HG03064 (cell line): ENCODE data around the gene DDX42.
A peak's percentile ranks its signal among the peaks of the same experiment; 100 is the strongest.

Source experiments
- ATAC-seq: cut with Tn5 transposase; IDR thresholded peaks from one replicate; pipeline ENCODE4 v1.9.1; 2021; ENCODE audit warnings: low read depth; ENCODE audit not compliant: unreplicated experiment

The DDX42 gene, protein sequence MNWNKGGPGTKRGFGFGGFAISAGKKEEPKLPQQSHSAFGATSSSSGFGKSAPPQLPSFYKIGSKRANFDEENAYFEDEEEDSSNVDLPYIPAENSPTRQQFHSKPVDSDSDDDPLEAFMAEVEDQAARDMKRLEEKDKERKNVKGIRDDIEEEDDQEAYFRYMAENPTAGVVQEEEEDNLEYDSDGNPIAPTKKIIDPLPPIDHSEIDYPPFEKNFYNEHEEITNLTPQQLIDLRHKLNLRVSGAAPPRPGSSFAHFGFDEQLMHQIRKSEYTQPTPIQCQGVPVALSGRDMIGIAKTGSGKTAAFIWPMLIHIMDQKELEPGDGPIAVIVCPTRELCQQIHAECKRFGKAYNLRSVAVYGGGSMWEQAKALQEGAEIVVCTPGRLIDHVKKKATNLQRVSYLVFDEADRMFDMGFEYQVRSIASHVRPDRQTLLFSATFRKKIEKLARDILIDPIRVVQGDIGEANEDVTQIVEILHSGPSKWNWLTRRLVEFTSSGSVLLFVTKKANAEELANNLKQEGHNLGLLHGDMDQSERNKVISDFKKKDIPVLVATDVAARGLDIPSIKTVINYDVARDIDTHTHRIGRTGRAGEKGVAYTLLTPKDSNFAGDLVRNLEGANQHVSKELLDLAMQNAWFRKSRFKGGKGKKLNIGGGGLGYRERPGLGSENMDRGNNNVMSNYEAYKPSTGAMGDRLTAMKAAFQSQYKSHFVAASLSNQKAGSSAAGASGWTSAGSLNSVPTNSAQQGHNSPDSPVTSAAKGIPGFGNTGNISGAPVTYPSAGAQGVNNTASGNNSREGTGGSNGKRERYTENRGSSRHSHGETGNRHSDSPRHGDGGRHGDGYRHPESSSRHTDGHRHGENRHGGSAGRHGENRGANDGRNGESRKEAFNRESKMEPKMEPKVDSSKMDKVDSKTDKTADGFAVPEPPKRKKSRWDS

DNA sequence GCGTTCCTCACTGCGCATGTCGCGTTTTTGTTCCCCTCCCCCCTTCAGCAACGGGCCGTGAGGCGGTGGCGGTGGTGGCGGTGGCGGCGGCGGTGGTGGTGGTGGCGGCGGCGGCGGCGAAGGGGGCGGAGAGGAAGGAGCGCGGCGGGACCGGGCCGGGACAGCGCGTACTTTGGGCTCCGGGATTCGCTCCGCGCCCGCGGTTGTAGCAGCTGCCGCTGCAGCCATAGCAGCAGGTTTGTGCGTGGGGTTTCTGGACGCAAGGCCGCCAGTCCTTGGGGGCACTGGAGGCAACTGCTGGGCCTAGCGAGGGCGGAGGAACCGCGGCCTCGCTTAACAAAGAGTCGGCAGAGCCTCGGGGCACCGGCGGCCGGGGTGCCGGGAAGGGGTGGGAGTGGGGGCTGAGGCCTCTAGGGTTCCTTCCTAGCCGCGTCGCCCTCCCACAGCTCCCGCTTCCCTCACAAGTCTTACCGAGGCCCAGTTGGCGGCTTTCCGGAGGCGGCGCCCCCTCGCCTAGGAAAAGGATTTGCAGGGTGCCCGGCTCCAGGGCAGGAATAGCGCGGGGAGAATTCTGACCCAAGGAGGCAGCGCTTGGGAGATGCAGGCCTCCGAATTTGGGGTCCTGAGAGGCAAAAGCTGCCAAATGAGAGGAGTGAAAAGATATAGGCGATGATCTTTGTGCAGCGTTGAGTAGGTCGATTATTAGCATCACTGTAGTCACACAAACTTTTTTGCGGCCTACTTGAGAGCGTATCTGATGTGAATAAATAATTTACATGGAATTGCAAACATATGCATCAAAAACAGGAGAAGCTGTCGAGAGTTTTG is at the start of gene DDX42:
DDX42 (plus strand) TSS at position 30 of the 828 bp plus-strand sequence. CDS start 12,880 bp downstream, outside the sequence.
- ATAC-seq: no peak

DNA sequence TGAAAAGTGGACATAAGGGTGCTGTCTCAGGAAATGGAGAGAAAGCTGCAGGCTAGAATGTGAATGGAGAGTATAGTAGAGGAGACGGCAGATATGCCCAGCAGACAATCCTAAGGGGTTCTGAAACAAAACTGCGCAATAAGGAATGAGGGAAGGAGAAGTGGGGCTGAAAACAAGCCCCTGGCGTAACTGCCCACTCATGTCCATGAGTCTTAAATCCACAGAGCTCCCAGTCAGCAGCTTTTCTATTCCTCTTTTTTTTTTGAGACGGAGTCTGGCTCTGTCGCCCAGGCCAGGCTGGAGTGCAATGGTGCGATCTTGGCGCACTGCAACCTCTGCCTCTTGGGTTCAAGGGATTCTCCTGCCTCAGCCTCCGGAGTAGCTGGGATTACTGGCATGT is 38.3 kb upstream of the DDX42 start:
- ATAC-seq: no peak

DNA sequence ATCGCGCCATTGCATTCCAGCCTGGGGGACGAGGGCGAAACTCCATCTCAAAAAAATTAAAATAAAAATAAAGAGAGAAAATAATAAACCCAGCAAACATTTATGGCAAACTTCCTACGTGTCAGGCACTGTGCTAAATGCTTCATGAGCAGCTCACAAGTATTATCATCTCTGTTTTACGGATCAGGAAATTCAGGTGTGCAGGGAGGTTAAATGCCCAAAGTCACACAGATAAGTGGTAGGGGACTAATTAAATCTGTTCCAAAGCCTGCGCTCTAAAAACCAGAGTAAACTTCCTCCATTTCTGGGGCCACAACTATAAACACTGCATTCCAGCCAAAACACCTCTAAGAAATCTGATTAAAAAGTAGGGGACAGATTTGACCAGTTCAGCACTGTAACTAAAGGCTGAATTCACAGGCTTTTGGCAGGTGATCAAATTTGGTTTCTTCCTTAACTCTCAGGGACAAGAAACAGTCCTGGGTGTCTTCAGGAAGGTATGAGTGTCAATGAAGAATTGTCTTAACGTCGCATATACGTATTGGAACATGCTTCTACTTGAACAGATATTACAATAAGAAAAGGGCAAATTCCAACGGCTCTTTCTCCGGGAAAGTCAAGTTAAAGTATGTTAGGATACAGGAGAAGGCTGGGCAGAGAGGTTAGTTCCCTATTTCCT is 33.4 kb upstream of the DDX42 start:
- ATAC-seq: no peak

DNA sequence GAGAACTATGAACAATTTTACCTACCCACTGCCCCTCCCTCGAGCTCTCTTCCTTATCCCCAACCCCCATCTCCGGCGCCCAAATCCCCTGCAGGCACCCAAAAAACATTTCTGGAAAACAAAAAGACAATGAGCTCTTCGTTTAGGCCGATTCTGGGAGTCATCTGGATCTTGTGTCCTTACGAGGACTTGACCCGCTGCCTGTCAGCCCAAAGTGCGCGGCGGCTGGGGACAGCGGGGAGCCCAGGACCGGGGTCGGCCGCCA is 32.9 kb upstream of the DDX42 start:
- no peak for ATAC-seq

DNA sequence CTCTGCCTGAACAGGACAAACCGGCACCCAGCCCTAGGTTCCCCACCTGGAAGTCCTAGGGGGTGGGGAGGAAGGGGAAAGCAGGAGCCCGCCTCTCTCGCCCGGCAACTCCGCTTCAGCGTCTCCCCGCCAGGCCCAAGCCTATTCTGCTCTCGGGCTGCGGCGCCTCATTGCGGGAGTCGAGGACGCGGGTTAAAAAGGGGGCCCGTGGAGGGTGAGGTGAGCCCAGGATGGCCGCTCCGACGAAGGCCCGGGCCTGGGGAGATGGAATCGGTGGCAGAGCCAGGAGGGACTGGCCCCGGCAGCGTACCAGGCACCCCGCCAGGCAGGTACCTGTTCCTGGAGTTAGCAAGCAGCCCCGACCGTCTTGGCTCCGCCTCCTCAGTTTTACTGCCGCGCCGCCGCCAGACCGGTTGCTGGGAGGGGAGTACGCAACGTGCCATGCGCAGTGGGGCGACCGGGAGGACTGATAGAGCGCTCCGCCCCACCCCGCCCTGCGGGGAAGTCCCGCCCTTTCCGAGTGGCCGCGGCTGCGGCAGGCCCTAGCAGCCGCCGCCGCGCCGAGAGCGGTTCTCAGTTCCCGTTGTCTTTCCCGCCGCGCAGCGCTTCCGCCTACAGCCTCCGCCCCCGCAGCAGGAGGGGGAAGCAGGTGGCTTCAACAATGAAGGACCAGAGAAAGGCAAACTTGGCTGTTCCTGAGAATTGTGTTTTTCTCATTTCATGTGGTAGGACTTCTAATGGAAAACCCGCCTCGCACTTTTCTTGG is 32.4 kb upstream of the DDX42 start, which contains the start of gene STRADA:
STRADA (minus strand) TSS at position 392 of the 766 bp plus-strand sequence. CDS start 13,430 bp downstream, outside the sequence.
- peak; percentile 83 for ATAC-seq

DNA sequence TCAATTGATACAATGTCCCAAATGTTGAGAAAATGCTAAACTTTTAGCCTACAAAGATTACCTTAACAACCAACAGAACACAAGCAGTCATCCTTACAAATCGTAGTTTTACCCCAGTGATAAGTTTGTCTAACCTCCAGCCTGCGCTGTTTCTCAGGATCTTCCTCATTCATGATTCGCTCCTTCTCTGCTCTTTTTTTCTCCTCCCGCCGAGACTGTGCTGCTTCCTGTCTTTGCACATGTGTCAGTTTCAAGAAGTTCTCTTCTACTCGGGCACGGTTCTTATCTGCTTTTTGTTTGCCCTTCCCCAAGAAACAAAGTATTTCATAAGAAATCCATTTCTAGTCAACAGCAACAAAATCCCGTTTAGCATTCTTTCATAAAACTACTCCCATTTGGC is 22.2 kb upstream of the DDX42 start:
- no peak for ATAC-seq

DNA sequence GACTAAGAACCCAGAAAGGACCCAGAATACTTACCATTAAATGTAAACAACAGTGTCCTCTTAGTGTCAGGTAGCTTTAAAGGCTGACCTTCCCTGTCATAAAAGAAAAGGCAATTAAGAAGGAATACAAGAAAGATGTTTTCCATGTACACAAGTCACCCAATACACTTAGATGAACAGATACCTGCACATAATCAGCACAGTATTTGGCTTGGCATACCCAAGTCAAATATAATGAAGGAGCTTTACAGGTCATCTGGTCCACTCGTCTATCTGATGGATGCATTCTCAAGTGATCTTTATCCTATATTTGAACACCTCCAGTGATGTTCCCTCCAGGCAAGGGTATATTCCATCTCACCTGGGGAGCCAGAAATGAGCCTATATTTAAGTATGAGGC is 21.3 kb upstream of the DDX42 start:
- ATAC-seq: no peak

DNA sequence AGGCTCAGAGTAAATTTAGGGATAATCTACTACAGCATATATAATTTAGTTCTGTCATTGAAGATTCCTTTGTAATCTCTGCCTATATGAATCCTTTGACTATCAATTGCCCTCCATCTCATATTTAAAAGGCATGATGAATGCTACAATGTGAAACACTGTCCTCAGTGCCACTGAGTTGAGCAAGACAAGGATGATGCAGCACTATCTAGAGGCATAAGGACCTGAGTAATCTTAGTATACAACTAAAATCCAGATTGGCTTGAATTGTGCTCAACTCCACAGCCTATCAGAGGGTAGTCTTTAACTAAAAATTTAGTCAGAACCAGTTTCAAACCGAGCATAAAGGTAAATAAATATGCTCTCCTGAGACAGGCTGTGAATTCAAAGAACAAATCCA is 20.8 kb upstream of the DDX42 start:
- ATAC-seq: no peak

DNA sequence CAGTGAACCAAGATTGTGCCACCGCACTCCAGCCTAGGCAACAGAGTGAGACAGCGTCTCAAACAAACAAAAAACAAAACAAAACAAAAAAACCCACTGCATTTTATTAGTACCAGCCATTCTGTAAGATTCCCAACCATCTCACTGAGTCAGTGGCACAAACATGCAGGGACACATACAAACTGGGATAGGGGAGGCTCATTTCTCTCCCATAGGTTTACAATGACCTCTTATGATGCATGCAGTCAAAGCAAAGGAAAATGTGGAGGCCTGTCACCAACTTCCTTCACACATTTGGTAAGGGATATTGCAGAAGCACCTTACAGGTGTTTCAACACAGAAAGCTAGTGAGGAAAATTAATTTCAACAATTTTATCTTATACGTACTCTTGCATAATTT is 19.9 kb upstream of the DDX42 start:
- ATAC-seq: no peak

DNA sequence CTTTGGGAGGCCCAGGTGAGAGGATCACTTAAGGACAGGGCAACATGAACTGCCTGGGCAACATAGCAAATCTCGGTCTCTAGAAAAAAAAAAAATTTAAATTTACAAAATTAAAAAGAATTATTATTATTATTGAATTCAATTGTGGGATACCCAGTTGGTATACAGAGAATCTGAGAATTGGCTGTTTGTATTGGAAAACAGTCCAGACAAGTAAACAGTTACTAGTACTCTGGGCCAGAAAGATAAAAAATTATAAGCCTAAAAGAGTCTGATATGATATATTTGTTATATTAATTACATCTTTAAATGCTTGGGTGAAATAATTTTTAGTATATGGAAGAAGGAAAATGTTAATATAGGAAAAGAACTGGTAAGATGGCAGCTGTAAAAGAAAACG is 15.5 kb upstream of the DDX42 start:
- no peak for ATAC-seq

DNA sequence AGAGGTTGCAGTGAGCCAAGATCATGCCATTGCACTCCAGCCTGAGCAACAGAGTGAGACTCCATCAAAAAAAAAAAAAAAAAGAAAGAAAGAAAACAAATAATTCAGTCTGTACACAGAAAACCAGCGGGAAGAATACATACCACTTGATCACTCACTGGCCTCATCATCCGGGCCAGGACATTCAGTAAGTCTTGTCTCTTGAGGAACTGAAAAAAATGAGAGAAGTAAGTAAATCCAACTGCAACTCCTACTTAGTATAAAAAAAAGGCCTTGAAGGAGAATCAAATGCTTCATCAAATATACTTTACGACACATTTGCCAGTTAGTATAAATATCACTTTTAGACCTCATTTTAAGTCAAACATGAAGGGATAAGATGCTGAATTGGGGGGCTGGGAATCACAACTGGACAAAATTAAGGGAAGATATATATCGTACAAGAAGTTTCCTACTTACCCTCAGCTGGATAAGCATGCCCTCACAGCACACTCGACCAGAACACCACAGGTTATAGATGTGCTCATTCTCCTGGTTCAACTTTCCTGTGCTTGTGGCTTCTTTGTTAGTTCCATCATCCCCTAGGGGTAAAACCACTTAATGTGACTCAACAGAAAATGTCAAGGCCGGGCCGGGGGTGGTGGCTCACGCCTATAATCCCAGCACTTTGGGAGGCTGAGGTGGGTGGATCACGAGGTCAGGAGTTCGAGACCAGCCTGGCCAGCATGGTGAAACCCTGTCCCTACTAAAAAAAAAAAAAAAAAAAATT is 13.0 kb upstream of the DDX42 start:
- no peak for ATAC-seq

DNA sequence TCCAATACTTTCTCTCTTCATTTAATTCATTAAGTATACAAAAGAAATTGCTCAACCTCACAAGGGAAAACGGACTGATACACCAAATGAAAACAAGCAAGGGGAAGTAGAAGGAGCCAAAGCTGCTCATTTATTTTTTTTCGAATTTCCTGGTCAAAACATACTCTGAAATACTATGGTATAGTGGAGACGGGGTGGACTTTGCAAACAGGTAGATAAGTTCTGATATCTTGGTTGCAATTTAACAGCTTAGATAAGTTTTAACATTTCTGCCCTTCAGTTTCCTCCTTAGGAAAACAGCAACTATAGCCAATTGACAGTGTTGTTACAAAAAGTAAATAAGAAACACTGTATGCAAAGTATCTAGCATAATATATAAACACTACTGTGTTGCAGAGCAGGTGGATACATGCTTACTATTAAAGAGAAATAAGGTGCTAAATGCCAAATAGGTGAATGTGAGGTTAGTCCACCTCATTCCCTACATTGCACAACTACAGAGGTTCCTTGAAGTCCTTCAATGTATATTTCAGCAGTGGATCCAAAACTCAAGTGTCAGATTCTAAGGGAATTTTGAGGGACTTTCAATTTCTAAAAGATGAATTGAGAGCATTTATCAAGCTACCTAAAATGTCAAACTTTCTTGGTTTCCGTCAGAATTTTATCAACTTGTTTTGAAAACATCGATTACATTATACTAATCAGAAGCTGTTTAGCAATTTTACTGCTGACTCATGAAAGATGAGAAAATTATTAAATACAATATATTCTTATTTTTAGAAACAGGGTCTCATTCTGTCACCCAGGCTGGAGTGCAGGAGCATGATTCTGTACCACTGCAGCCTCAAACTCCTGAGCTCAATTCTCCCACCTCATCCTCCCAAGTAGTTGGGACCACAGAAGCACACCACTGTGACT is 11.6 kb upstream of the DDX42 start:
- ATAC-seq: no peak

DNA sequence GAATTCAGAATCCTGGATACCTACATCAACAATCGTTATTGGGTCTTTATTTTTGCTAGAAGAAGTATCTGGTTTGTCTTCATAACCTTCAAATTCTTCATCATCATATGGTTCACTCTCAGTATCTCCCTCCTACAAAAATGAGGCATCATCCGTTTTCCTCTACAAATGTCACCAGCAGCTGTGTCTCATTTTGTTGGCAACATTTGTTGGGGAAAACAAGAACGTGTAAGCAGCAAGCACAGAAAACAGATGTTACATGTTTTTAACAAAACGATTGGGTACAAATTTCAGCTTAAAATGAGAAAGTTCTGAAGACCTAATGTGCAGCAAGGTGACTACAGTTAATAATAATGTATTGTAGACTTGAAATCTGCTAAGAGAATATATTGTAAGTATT is 9.3 kb upstream of the DDX42 start:
- ATAC-seq: no peak

DNA sequence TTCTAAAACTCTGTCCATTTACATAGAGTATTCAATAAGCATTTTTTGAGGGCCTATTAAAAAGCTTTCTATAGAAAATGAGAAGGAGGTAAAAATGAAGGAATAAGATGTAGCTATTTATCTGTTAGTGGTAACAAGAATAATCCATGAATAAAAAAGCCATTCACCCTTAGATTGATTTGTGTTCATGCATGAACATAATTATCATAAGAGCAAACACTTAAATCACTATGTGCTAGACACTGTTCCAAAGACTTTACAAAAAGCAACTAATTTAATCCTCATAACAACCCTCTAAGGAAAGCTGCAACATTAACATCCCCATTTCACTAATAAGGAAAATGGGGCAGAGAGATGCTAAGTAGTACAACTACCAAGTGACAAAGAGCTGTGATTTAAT is 7.2 kb upstream of the DDX42 start:
- no peak for ATAC-seq

DNA sequence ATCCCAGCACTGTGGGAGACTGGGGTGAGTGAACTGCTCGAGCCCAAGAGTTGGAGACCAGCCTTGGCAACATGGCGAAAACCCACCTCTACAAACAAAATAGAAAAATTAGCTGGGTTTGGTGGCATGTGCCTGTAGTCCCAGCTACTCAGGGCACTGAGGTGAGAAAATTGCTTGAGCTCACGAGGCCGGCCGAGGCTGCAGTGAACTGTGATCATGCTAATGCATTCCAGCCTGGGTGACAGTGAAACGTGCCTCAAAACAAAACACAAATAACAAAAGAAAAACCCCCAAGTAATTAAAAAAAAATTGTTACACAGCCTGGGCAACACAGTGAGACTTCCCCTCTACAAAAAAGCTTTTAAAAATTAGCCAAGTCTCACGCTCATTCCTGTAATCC is 5.5 kb upstream of the DDX42 start:
- no peak for ATAC-seq

DNA sequence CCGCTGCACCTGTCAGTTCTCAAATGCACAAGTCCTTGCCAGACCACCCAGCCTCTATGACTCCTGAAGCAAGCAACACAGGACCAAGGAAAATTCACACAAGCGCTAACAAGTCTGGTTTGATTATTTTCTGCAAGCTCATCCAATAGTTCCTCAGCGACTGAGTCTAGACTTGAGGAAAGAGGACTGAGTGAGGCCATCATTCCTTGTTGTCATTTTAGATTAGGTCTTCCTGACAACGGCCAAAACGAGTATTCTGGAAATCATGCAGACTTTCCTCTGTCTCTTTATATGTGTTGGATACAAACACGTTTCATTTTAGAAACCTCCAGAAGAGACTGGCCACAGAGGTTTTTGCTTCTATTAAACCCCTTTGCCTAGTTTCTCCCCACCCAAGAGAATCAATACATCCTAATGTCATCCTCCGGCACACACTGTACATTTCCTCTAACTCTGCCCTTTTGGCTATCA is 1.1 kb upstream of the DDX42 start:
- no peak for ATAC-seq

DNA sequence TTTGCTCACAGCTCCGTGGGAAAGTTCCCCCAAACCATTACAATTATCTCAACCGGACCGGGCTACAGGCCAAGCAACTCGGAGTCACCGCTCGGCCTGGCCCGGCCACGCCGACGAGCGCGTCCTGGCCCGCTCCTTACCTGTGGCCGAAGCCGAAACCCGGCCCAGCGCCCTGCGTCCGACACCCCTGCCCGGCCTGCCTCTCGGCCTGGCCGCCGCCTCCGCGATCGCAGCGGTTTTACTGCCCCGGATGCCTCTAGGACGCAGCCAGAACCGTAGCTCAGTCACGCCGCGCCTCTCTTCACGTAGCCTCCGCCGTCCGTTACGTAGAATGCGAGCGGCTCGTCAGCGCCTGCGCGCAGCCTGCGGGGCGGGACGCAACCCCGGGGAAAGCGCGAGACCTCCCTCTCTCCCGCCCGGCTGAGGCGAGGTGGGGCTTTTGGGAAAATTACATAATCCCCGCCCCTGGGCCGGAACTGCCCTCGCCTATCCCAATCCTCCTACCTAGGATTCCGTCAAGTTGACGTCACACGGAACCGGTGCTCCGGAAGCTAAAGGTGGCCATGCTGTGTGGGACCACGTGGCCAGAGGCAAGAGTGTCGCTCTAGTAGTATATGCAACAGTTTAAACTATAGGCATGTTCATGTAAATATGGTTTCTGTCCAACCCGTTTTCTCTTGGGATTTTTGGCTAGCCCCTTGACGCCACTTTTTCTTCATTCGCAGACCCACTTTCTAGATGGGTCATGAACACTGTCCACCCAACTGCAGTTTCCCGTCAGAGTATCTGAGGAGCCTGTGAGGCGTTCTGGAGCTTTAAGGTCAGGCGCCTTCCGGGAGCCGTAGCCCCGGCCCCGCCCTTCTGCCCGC is 464 bp upstream of the DDX42 start, which contains the start of gene CCDC47:
CCDC47 (minus strand) TSS at position 326 of the 869 bp plus-strand sequence. CDS start 7,422 bp downstream, outside the sequence.
- peak; percentile 93 for ATAC-seq
